Smooth muscle cell of the brain vasculature (primary cell): Measurements from ENCODE around the gene SIRT7.

Source experiments
- DNase-seq: peaks from one replicate; pipeline ENCODE4 v3.0.0-alpha.2; 2012; ENCODE audit warnings: low read depth, low spot score

SIRT7 gene

GRCh38 chr17:81932333-81932983 is 14.5 kb upstream of the SIRT7 start:
- no peak for DNase-seq

GRCh38 chr17:81931557-81932332 is 13.8 kb upstream of the SIRT7 start:
- DNase-seq = no peak

GRCh38 chr17:81931189-81931556 is 13.2 kb upstream of the SIRT7 start:
- DNase-seq = no peak

- no peak for DNase-seq
Observed at GRCh38 chr17:81930142-81931125, 12.5 kb upstream of the SIRT7 start.

- no peak for DNase-seq
Observed at GRCh38 chr17:81929253-81930141, 11.5 kb upstream of the SIRT7 start.

- DNase-seq = no peak
Observed at GRCh38 chr17:81928544-81929252, 10.7 kb upstream of the SIRT7 start.

- peak; percentile 88 for DNase-seq
Observed at GRCh38 chr17:81927653-81928543, 9.9 kb upstream of the SIRT7 start, which contains the start of gene MAFG. Gene MAFG (minus strand): TSS chr17:81927735. CDS start chr17:81923185, 4,550 bp downstream.

- no peak for DNase-seq
Observed at GRCh38 chr17:81927152-81927652, 9.2 kb upstream of the SIRT7 start.

GRCh38 chr17:81926451-81927151 is 8.6 kb upstream of the SIRT7 start:
- peak; percentile 47 for DNase-seq

GRCh38 chr17:81925860-81926450 is 8.0 kb upstream of the SIRT7 start:
- no peak for DNase-seq

GRCh38 chr17:81924557-81925532 is 6.9 kb upstream of the SIRT7 start:
- no peak for DNase-seq

- no peak for DNase-seq
Observed at GRCh38 chr17:81923302-81924260, 5.6 kb upstream of the SIRT7 start.

- no peak for DNase-seq
Observed at GRCh38 chr17:81922566-81923301, 4.8 kb upstream of the SIRT7 start.

GRCh38 chr17:81921996-81922565 is 4.1 kb upstream of the SIRT7 start:
- no peak for DNase-seq

- no peak for DNase-seq
Observed at GRCh38 chr17:81921537-81921862, 3.5 kb upstream of the SIRT7 start.
